OCI-LY1 (cell line): ENCODE measurements around the gene ALKBH7.

Experiments
- H2AFZ ChIP-seq: fragments of 200-600 bp; sonication (generic), shearing (Covaris generic); 2 replicates; pipeline ENCODE4 v1.6.0; 2014; ENCODE audit warnings: antibody characterized with exemption, mild to moderate bottlenecking, low read length
- H3F3A ChIP-seq: fragments of 200-600 bp; sonication (generic), shearing (Covaris generic); 2 replicates; pipeline ENCODE4 v1.6.0; 2014; ENCODE audit warnings: mild to moderate bottlenecking, antibody characterized with exemption, low read length, moderate library complexity; ENCODE audit not compliant: insufficient read depth
- H3K27ac ChIP-seq: fragments of 200-600 bp; sonication (generic); 2 replicates; pipeline ENCODE4 v1.5.1; 2014; ENCODE audit warnings: low read length, mixed run types, mild to moderate bottlenecking, low read depth; ENCODE audit not compliant: poor library complexity, severe bottlenecking
- H3K27me3 ChIP-seq: fragments of 200-600 bp; sonication (generic); 2 replicates; pipeline ENCODE4 v1.6.0; 2014; ENCODE audit warnings: antibody characterized with exemption, mild to moderate bottlenecking, low read length, moderate library complexity; ENCODE audit not compliant: insufficient read depth
- H3K36me3 ChIP-seq: fragments of 200-600 bp; sonication (generic); 2 replicates; pipeline ENCODE4 v1.6.1; 2014; ENCODE audit warnings: mild to moderate bottlenecking, antibody characterized with exemption, low read length, moderate library complexity, mixed read lengths; ENCODE audit not compliant: insufficient read depth
- H3K4me1 ChIP-seq: fragments of 200-600 bp; sonication (generic); 2 replicates; pipeline ENCODE4 v1.5.1; 2014; ENCODE audit warnings: mild to moderate bottlenecking, low read length, moderate library complexity; ENCODE audit not compliant: insufficient read depth, severe bottlenecking
- H3K4me2 ChIP-seq: fragments of 200-600 bp; sonication (generic), shearing (Covaris generic); 2 replicates; pipeline ENCODE4 v1.6.1; 2014; ENCODE audit warnings: low read length
- H3K4me3 ChIP-seq: fragments of 200-600 bp; sonication (generic); 2 replicates; pipeline ENCODE4 v1.5.1; 2014; ENCODE audit warnings: low read length, low read depth, mild to moderate bottlenecking, mixed read lengths; ENCODE audit not compliant: poor library complexity, severe bottlenecking
- H3K79me2 ChIP-seq: fragments of 200-600 bp; shearing (Covaris generic); 2 replicates; pipeline ENCODE4 v1.6.1; 2016; ENCODE audit warnings: mixed run types, low read length, mixed read lengths; ENCODE audit not compliant: insufficient read depth
- H3K9ac ChIP-seq: fragments of 200-600 bp; sonication (generic), shearing (Covaris generic); 2 replicates; pipeline ENCODE4 v1.6.1; 2014; ENCODE audit warnings: mild to moderate bottlenecking, low read length, mixed read lengths
- H3K9me2 ChIP-seq: fragments of 200-600 bp; sonication (generic), shearing (Covaris generic); 2 replicates; pipeline ENCODE4 v1.6.1; 2014; ENCODE audit warnings: low read depth, mild to moderate bottlenecking, low read length, mixed read lengths
- H3K9me3 ChIP-seq: fragments of 200-600 bp; shearing (Covaris generic); 2 replicates; pipeline ENCODE4 v1.6.1; 2014; ENCODE audit warnings: low read length, mixed read lengths
- H4K20me1 ChIP-seq: fragments of 200-600 bp; sonication (generic), shearing (Covaris generic); 2 replicates; pipeline ENCODE4 v1.6.0; 2016; ENCODE audit warnings: mild to moderate bottlenecking, low read length; ENCODE audit not compliant: insufficient read depth
- EZH2 ChIP-seq: fragments of 200-600 bp; sonication (generic), shearing (Covaris generic); IDR thresholded peaks from 2 replicates; pipeline ENCODE4 v1.8.0; 2017; ENCODE audit warnings: borderline replicate concordance, mixed run types, mild to moderate bottlenecking, antibody characterized with exemption, low read length, moderate library complexity, mixed read lengths
- TF ChIP-seq, protein P1 (sequence below): fragments of 200-600 bp; sonication (generic), shearing (Covaris generic); IDR thresholded peaks from 2 replicates; pipeline ENCODE4 v1.5.1; 2017; ENCODE audit warnings: mild to moderate bottlenecking, antibody characterized with exemption, low read length, moderate library complexity, mixed read lengths

ALKBH7 gene

DNA sequence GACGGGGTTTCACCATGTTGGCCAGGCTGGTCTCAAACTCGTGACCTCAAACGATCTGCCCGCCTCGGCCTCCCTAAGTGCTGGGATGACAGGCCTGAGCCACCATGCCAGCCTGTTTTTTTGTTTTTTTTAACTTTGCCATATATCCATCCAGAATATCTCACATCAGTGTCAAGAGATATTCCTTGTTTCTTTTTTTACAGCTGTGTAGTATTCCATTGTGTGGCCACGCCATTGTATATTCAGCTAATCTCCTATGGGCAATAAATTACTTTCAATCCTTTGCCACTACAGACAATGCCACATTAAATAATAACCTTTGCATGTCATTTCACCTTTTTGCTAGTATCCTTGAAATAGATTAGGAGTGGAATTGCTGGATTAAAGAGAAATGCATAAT lies 36.8 kb downstream of the ALKBH7 start:
- H3K9me3 ChIP-seq: no peaks in the 10 kb centered on the region
- no peak overlapping the region for H2AFZ ChIP-seq
- no peak overlapping the region for H3K4me3 ChIP-seq
- H3K27ac ChIP-seq: no peak overlapping the region
- H3K27me3 ChIP-seq: no peaks in the 10 kb centered on the region
- H3F3A ChIP-seq: no peaks in the 10 kb centered on the region
- peaks cover 9% of the 10 kb centered on the region for H3K36me3 ChIP-seq
- H4K20me1 ChIP-seq: no peaks in the 10 kb centered on the region
- no peak overlapping the region for H3K4me2 ChIP-seq
- no peaks in the 10 kb centered on the region for H3K9me2 ChIP-seq
- H3K4me1 ChIP-seq: no peaks in the 10 kb centered on the region
- no peaks in the 10 kb centered on the region for H3K79me2 ChIP-seq
- no peak overlapping the region for H3K9ac ChIP-seq
- TF ChIP-seq, protein P1, sequence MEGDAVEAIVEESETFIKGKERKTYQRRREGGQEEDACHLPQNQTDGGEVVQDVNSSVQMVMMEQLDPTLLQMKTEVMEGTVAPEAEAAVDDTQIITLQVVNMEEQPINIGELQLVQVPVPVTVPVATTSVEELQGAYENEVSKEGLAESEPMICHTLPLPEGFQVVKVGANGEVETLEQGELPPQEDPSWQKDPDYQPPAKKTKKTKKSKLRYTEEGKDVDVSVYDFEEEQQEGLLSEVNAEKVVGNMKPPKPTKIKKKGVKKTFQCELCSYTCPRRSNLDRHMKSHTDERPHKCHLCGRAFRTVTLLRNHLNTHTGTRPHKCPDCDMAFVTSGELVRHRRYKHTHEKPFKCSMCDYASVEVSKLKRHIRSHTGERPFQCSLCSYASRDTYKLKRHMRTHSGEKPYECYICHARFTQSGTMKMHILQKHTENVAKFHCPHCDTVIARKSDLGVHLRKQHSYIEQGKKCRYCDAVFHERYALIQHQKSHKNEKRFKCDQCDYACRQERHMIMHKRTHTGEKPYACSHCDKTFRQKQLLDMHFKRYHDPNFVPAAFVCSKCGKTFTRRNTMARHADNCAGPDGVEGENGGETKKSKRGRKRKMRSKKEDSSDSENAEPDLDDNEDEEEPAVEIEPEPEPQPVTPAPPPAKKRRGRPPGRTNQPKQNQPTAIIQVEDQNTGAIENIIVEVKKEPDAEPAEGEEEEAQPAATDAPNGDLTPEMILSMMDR: no peak
- TF ChIP-seq EZH2: no peak

DNA sequence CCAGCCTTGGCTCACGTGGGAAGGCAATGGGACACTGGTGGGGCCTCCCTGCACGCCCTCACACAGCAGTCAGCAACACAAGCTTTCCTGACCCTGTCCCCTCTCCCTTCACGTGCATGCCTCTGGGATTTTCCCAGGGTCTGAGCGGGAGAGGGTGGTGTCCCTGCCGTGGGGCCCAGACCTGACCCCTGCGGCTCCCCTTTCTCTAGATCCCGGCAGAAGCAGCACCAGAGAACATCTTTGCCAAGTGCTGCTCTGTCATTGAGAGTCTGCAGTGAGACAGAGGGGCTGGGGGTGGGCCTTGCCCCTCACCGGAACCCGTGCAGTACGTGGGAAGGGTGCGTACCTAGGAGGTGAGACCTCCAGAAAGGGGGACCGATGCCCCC lies 39.5 kb downstream of the ALKBH7 start:
- Histone ChIP-seq H3K9me3 (no peaks in the 10 kb centered on the region), H3K79me2 (no peaks in the 10 kb centered on the region), H3K9me2 (no peaks in the 10 kb centered on the region), H2AFZ (no peak overlapping the region), H3K36me3 (peaks cover 37% of the 10 kb centered on the region), H3K27me3 (no peaks in the 10 kb centered on the region), H3K27ac (no peak overlapping the region), H4K20me1 (no peaks in the 10 kb centered on the region), H3K4me2 (no peak overlapping the region), H3K9ac (no peak overlapping the region), H3K4me3 (no peak overlapping the region), H3K4me1 (no peaks in the 10 kb centered on the region), H3F3A (no peaks in the 10 kb centered on the region)
- TF ChIP-seq, protein P1: no peak
- TF ChIP-seq EZH2: no peak

DNA sequence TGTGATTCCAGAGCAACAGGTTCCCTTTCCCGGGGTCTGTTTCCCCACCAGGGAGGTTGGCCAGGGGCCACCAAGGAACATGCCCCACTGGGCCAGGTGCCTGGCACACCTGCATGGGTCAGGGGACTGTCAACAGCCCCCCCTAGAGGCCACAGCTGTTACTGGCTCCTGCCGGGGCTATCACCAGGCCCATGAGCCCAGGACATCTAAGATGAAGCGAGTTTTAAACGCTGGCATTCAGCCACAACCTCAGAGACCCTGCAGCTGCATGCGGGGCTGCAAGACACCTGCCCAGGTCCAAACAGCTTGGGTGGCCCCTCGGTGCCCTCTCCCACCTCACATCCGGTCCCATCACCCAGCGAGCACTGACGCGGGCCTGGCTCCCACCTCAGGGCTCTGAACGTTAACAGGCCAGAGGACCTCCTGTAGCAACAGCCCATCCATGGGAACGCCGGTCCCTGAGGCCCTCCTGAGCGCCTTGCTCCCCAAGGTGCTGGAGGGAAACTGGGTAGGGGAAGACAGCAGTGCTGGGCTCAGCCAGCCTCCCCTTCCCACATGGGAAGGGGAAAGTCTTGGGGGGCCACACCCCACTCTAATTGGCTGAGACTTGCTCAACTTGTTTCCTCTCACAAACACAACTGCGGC lies 40.0 kb downstream of the ALKBH7 start:
- no peaks in the 10 kb centered on the region for H3K79me2 ChIP-seq
- no peaks in the 10 kb centered on the region for H3K27me3 ChIP-seq
- no peaks in the 10 kb centered on the region for H3K4me1 ChIP-seq
- H3K9me3 ChIP-seq: no peaks in the 10 kb centered on the region
- H4K20me1 ChIP-seq: no peaks in the 10 kb centered on the region
- H2AFZ ChIP-seq: no peak overlapping the region
- no peak overlapping the region for H3K4me3 ChIP-seq
- no peaks in the 10 kb centered on the region for H3K9me2 ChIP-seq
- H3F3A ChIP-seq: no peaks in the 10 kb centered on the region
- TF ChIP-seq, protein P1: peak; percentile 84
- no peak for TF ChIP-seq EZH2
- no peak overlapping the region for H3K9ac ChIP-seq
- H3K4me2 ChIP-seq: no peak overlapping the region
- H3K36me3 ChIP-seq: peaks cover 42% of the 10 kb centered on the region
- H3K27ac ChIP-seq: peak overlapping the region; percentile 23
